Thyroid gland (tissue), 4 donors: ENCODE measurements around the gene TTC4.

ENCODE experiments used
- POLR2A ChIP-seq, 2 donors: fragments of 450-650 bp; IDR thresholded peaks; one replicate each; pipeline ENCODE4 v1.6.1; 2017; ENCODE audit warnings: antibody characterized with exemption in 2 of 2, mild to moderate bottlenecking in 2 of 2, moderate library complexity in 1 of 2
- TF ChIP-seq, protein P1 (sequence below), 6 experiments: fragments of 200-600 bp in 3 of 6; fragments of 450-650 bp in 3 of 6; sonication (generic) in 3 of 6; IDR thresholded peaks; one replicate each; pipeline ENCODE4 v1.5.1; 2016 to 2019; ENCODE audit warnings: antibody characterized with exemption in 6 of 6, mild to moderate bottlenecking in 2 of 6, inconsistent platforms in 1 of 6, moderate library complexity in 1 of 6

GRCh38 chr1:54781023-54781723 lies 65.5 kb downstream of the TTC4 start:
- TF ChIP-seq, protein P1, sequence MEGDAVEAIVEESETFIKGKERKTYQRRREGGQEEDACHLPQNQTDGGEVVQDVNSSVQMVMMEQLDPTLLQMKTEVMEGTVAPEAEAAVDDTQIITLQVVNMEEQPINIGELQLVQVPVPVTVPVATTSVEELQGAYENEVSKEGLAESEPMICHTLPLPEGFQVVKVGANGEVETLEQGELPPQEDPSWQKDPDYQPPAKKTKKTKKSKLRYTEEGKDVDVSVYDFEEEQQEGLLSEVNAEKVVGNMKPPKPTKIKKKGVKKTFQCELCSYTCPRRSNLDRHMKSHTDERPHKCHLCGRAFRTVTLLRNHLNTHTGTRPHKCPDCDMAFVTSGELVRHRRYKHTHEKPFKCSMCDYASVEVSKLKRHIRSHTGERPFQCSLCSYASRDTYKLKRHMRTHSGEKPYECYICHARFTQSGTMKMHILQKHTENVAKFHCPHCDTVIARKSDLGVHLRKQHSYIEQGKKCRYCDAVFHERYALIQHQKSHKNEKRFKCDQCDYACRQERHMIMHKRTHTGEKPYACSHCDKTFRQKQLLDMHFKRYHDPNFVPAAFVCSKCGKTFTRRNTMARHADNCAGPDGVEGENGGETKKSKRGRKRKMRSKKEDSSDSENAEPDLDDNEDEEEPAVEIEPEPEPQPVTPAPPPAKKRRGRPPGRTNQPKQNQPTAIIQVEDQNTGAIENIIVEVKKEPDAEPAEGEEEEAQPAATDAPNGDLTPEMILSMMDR (IDR thresholded peaks at IDR 0.05): no peak
- TF ChIP-seq POLR2A (IDR thresholded peaks at IDR 0.05): no peak
